GM12878 (cell line): ENCODE data around the gene EFNA2. TPM values are rescaled to one million over a fixed set of nuclear protein-coding genes. Genes with fewer than 3 reads are reported as not detected.
A peak's percentile ranks its signal among the peaks of the same experiment; 100 is the strongest.

Experiments
- BHLHE40 ChIP-seq, 2 experiments: fragments of 450-650 bp in 1 of 2; IDR thresholded peaks; 2 replicates each; pipeline ENCODE4 v1.6.1; 2011 to 2017; ENCODE audit warnings: low read depth in 2 of 2, borderline replicate concordance in 1 of 2, improper control_type of control experiment in 1 of 2, low read length in 1 of 2, mild to moderate bottlenecking in 1 of 2
- EGR1 ChIP-seq, 2 experiments: IDR thresholded peaks; 1 replicate in 1 of 2; 2 replicates in 1 of 2; pipeline ENCODE4 v1.6.1; 2011 to 2012; ENCODE audit warnings: low read depth in 2 of 2, low read length in 2 of 2, borderline replicate concordance in 1 of 2, mild to moderate bottlenecking in 1 of 2, moderate library complexity in 1 of 2
- EZH2 ChIP-seq: IDR thresholded peaks from 2 replicates; pipeline ENCODE4 v1.6.1; 2012; ENCODE audit warnings: low read depth, mild to moderate bottlenecking, control low read depth, inconsistent platforms, low read length, borderline replicate concordance; ENCODE audit not compliant: control insufficient read depth
- HDAC2 ChIP-seq: fragments of 200-600 bp; sonication (generic); IDR thresholded peaks from 2 replicates; pipeline ENCODE4 v1.6.1; 2017
- NR2C2 ChIP-seq: IDR thresholded peaks from 2 replicates; pipeline ENCODE4 v1.6.1; 2011; ENCODE audit warnings: borderline replicate concordance, low read depth; ENCODE audit not compliant: control insufficient read depth, insufficient read length
- NR2F1 ChIP-seq: fragments of 450-650 bp; conservative IDR thresholded peaks from 2 replicates; pipeline ENCODE4 v1.6.1; 2017; ENCODE audit warnings: mild to moderate bottlenecking
- PAX5 ChIP-seq: IDR thresholded peaks from 2 replicates; pipeline ENCODE4 v1.6.1; 2011; ENCODE audit warnings: low read depth, low read length, borderline replicate concordance
- PAX8 ChIP-seq: fragments of 450-650 bp; IDR thresholded peaks from 2 replicates; pipeline ENCODE4 v1.6.1; 2017; ENCODE audit warnings: mild to moderate bottlenecking, moderate library complexity
- RBBP5 ChIP-seq: fragments of 200-600 bp; sonication (generic); conservative IDR thresholded peaks from 2 replicates; pipeline ENCODE4 v1.6.1; 2016
- SMAD1 ChIP-seq: fragments of 450-650 bp; IDR thresholded peaks from 2 replicates; pipeline ENCODE4 v1.6.1; 2018; ENCODE audit warnings: mild to moderate bottlenecking, low read depth; ENCODE audit not compliant: partially characterized antibody
- SMARCA5 ChIP-seq: fragments of 450-650 bp; IDR thresholded peaks from 2 replicates; pipeline ENCODE4 v1.6.1; 2017; ENCODE audit warnings: mild to moderate bottlenecking
- TARDBP ChIP-seq: IDR thresholded peaks from 2 replicates; pipeline ENCODE4 v1.6.1; 2016; ENCODE audit warnings: borderline replicate concordance
- TCF3 ChIP-seq: IDR thresholded peaks from 2 replicates; pipeline ENCODE4 v1.6.1; 2012; ENCODE audit warnings: low read depth, mild to moderate bottlenecking, low read length, borderline replicate concordance; ENCODE audit not compliant: insufficient read depth
- YY1 ChIP-seq: IDR thresholded peaks from 2 replicates; pipeline ENCODE4 v1.6.1; 2011; ENCODE audit warnings: low read depth, mild to moderate bottlenecking, low read length
- ZBED1 ChIP-seq: IDR thresholded peaks from 2 replicates; pipeline ENCODE4 v1.6.1; 2016; ENCODE audit warnings: borderline replicate concordance
- polyA plus RNA-seq, 11 experiments: library from polyadenylated mRNA; depleted of rRNA in 4 of 11; unstranded in 6 of 11; stranded (reverse) in 5 of 11; fragments of >200 nt; fragmentation: Nextera tagmentation in 4 of 11; fragmentation: Illumina TruSeq in 1 of 11; extraction: Ambion mirVana in 4 of 11; extraction: Trizol in 1 of 11; gene quantifications; 1 replicate in 1 of 11; 2 replicates in 10 of 11; pipeline versions ENCODE4 v1.2.1 to v1.2.3, GENCODE V29; 2011 to 2016; ENCODE audit warnings: inconsistent platforms in 2 of 11, missing spikeins in 2 of 11, low read depth in 1 of 11
- total RNA-seq, 4 experiments: library from RNA; depleted of rRNA in 3 of 4; stranded (reverse); fragments of >200 nt in 3 of 4; fragmentation: Illumina TruSeq in 1 of 4; extraction: Trizol in 1 of 4; gene quantifications; 2 replicates each; pipeline versions ENCODE4 v1.2.1 to v1.2.3, GENCODE V29; 2013 to 2021
- TF ChIP-seq, protein P1 (sequence below): fragments of 450-650 bp; IDR thresholded peaks from 2 replicates; pipeline ENCODE4 v1.6.1; 2014; ENCODE audit warnings: mild to moderate bottlenecking
- TF ChIP-seq, protein P2 (sequence below): fragments of 450-650 bp; formaldehyde crosslinking; IDR thresholded peaks from 2 replicates; pipeline ENCODE4 v1.4.0; 2022; ENCODE audit warnings: mild to moderate bottlenecking, moderate library complexity
- TF ChIP-seq, protein P3 (sequence below): IDR thresholded peaks from 2 replicates; pipeline ENCODE4 v1.6.1; 2012; ENCODE audit warnings: mild to moderate bottlenecking, low read depth, low read length
- TF ChIP-seq, protein P4 (sequence below): IDR thresholded peaks from 2 replicates; pipeline ENCODE4 v1.6.1; 2011; ENCODE audit warnings: low read depth, mild to moderate bottlenecking, low read length, moderate library complexity, borderline replicate concordance; ENCODE audit errors: extremely low read depth
- TF ChIP-seq, protein P5 (sequence below): IDR thresholded peaks from 2 replicates; pipeline ENCODE4 v1.6.1; 2012; ENCODE audit warnings: low read depth, low read length, improper control_type of control experiment

The EFNA2 gene
- total and polyA plus RNA-seq, 10 of the 15 experiments (the other 5 are each of a cell fraction or from before 2014, with no cell fraction given) = not detected

DNA sequence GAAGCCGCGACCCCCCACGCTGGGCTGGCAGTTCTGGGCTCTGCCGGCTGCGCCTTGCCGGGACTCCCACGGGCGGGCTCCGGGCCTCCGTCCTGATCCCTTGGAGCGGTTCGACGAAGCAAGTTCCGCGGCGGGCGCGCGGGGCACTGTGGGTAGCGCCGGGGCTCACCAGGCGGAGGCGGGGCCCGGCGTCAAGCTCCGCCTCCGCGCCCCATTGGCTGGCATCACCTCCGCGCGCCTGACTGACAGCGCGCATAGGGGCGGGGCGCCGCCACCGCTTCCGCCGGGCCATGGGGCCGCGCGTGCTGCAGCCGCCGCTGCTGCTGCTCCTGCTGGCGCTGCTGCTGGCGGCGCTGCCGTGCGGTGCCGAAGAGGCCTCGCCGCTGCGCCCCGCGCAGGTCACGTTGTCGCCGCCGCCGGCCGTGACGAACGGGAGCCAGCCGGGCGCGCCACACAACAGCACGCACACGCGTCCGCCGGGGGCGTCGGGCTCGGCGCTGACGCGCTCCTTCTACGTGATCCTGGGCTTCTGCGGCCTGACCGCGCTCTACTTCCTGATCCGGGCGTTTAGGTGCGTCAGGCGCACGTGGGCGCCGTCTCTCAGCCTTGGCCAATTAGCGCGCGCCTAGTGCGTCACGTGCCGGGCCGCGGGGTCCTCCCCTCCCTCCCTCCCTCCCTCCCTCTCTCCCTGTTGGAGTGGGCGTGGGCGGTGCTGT, 10.3 kb upstream of the EFNA2 start, which contains the start of gene FAM174C (continued):
- TF ChIP-seq SMAD1 (no peak), SMARCA5 (peak; percentile 100), BHLHE40 (IDR thresholded peaks at IDR 0.05; ENCODE audit: borderline replicate concordance in 1 of 2, low read depth in 2 of 2, low read length in 1 of 2) (peak; percentile 88 to 97), NR2C2 (no peak), EZH2 (no peak), RBBP5 (no peak), ZBED1 (peak; percentile 49; the same call in 1 of the 2 replicates), PAX8 (no peak), EGR1 (IDR thresholded peaks at IDR 0.05; ENCODE audit: borderline replicate concordance in 1 of 2, low read depth in 2 of 2, low read length in 2 of 2) (peak; percentile 60 to 99), TARDBP (no peak), PAX5 (peak; percentile 51; the same call in 1 of the 2 replicates), HDAC2 (no peak), TCF3 (0 out of 2 replicates have a peak, but pooled peaks have one; percentile 46), YY1 (no peak; the same call in 1 of the 2 replicates), NR2F1 (peak; percentile 85)
- TF ChIP-seq, protein P1, sequence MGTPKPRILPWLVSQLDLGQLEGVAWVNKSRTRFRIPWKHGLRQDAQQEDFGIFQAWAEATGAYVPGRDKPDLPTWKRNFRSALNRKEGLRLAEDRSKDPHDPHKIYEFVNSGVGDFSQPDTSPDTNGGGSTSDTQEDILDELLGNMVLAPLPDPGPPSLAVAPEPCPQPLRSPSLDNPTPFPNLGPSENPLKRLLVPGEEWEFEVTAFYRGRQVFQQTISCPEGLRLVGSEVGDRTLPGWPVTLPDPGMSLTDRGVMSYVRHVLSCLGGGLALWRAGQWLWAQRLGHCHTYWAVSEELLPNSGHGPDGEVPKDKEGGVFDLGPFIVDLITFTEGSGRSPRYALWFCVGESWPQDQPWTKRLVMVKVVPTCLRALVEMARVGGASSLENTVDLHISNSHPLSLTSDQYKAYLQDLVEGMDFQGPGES = peak; percentile 16; the same call in 1 of the 2 replicates
- TF ChIP-seq, protein P2, sequence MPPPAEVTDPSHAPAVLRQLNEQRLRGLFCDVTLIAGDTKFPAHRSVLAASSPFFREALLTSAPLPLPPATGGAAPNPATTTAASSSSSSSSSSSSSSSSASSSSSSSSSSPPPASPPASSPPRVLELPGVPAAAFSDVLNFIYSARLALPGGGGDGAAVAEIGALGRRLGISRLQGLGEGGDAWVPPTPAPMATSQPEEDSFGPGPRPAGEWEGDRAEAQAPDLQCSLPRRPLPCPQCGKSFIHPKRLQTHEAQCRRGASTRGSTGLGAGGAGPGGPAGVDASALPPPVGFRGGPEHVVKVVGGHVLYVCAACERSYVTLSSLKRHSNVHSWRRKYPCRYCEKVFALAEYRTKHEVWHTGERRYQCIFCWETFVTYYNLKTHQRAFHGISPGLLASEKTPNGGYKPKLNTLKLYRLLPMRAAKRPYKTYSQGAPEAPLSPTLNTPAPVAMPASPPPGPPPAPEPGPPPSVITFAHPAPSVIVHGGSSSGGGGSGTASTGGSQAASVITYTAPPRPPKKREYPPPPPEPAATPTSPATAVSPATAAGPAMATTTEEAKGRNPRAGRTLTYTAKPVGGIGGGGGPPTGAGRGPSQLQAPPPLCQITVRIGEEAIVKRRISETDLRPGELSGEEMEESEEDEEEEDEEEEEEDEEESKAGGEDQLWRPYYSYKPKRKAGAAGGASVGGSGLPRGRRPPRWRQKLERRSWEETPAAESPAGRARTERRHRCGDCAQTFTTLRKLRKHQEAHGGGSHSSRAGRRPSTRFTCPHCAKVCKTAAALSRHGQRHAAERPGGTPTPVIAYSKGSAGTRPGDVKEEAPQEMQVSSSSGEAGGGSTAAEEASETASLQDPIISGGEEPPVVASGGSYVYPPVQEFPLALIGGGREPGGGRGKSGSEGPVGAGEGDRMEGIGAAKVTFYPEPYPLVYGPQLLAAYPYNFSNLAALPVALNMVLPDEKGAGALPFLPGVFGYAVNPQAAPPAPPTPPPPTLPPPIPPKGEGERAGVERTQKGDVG (CRISPR knock-in tag) = no peak
- TF ChIP-seq, protein P3, sequence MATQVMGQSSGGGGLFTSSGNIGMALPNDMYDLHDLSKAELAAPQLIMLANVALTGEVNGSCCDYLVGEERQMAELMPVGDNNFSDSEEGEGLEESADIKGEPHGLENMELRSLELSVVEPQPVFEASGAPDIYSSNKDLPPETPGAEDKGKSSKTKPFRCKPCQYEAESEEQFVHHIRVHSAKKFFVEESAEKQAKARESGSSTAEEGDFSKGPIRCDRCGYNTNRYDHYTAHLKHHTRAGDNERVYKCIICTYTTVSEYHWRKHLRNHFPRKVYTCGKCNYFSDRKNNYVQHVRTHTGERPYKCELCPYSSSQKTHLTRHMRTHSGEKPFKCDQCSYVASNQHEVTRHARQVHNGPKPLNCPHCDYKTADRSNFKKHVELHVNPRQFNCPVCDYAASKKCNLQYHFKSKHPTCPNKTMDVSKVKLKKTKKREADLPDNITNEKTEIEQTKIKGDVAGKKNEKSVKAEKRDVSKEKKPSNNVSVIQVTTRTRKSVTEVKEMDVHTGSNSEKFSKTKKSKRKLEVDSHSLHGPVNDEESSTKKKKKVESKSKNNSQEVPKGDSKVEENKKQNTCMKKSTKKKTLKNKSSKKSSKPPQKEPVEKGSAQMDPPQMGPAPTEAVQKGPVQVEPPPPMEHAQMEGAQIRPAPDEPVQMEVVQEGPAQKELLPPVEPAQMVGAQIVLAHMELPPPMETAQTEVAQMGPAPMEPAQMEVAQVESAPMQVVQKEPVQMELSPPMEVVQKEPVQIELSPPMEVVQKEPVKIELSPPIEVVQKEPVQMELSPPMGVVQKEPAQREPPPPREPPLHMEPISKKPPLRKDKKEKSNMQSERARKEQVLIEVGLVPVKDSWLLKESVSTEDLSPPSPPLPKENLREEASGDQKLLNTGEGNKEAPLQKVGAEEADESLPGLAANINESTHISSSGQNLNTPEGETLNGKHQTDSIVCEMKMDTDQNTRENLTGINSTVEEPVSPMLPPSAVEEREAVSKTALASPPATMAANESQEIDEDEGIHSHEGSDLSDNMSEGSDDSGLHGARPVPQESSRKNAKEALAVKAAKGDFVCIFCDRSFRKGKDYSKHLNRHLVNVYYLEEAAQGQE = no peak
- TF ChIP-seq, protein P4, sequence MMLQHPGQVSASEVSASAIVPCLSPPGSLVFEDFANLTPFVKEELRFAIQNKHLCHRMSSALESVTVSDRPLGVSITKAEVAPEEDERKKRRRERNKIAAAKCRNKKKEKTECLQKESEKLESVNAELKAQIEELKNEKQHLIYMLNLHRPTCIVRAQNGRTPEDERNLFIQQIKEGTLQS = peak; percentile 98
- TF ChIP-seq, protein P5, sequence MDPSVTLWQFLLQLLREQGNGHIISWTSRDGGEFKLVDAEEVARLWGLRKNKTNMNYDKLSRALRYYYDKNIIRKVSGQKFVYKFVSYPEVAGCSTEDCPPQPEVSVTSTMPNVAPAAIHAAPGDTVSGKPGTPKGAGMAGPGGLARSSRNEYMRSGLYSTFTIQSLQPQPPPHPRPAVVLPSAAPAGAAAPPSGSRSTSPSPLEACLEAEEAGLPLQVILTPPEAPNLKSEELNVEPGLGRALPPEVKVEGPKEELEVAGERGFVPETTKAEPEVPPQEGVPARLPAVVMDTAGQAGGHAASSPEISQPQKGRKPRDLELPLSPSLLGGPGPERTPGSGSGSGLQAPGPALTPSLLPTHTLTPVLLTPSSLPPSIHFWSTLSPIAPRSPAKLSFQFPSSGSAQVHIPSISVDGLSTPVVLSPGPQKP = peak; percentile 48; the same call in 1 of the 2 replicates
